SK-N-SH (cell line): ENCODE measurements around the gene TSPAN32.

Experiments used
- CTCF ChIP-seq: fragments of 200-600 bp; sonication (generic); IDR thresholded peaks from 2 replicates; pipeline ENCODE4 v1.6.1; 2017; ENCODE audit warnings: antibody characterized with exemption, mild to moderate bottlenecking, moderate library complexity
- NFIC ChIP-seq: IDR thresholded peaks from 2 replicates; pipeline ENCODE4 v1.4.0; 2012; ENCODE audit warnings: borderline replicate concordance
- RCOR1 ChIP-seq: fragments of 150-350 bp; IDR thresholded peaks from 2 replicates; pipeline ENCODE4 v1.6.1; 2017; ENCODE audit warnings: antibody characterized with exemption, low read length
- REST ChIP-seq: IDR thresholded peaks from 2 replicates; pipeline ENCODE4 v1.6.1; 2012; ENCODE audit warnings: mild to moderate bottlenecking, low read depth, low read length, moderate library complexity

- TF ChIP-seq NFIC, result no peak
- TF ChIP-seq REST, result no peak
- no peak for TF ChIP-seq CTCF
- no peak for TF ChIP-seq RCOR1
Measured at GRCh38 chr11:2360081-2360642, 58.3 kb downstream of the TSPAN32 start.
